ENCODE measurements around the gene TSPAN18.

The TSPAN18 gene

GRCh38 chr11:44773351-44773965, 46.7 kb downstream of the TSPAN18 start:
- H3K4me3 ChIP-seq (ENCODE audit: control insufficient read depth, low read depth, low read length), result no peak overlapping the region
- no peak for DNase-seq (ENCODE audit: low read depth)
- TF ChIP-seq CTCF (conservative IDR thresholded peaks at IDR 0.05; ENCODE audit: control insufficient read depth, insufficient read depth, low read depth, low read length), result no peak

- no peak overlapping the region for H3K4me3 ChIP-seq (ENCODE audit: control insufficient read depth, low read depth, low read length)
- no peak for TF ChIP-seq CTCF (conservative IDR thresholded peaks at IDR 0.05; ENCODE audit: control insufficient read depth, insufficient read depth, low read depth, low read length)
- no peak for DNase-seq (ENCODE audit: low read depth)
These were observed 47.3 kb downstream of the TSPAN18 start for GRCh38 chr11:44774108-44774507.

- TF ChIP-seq CTCF (conservative IDR thresholded peaks at IDR 0.05; ENCODE audit: control insufficient read depth, insufficient read depth, low read depth, low read length), result no peak
- H3K4me3 ChIP-seq (ENCODE audit: control insufficient read depth, low read depth, low read length), result no peak overlapping the region
- no peak for DNase-seq (ENCODE audit: low read depth)
These were observed 48.0 kb downstream of the TSPAN18 start for GRCh38 chr11:44774731-44775130.

GRCh38 chr11:44775366-44775984, 48.7 kb downstream of the TSPAN18 start:
- peak; percentile 71 for TF ChIP-seq CTCF (conservative IDR thresholded peaks at IDR 0.05; ENCODE audit: control insufficient read depth, insufficient read depth, low read depth, low read length)
- peak; percentile 47 for DNase-seq (ENCODE audit: low read depth)
- no peak overlapping the region for H3K4me3 ChIP-seq (ENCODE audit: control insufficient read depth, low read depth, low read length)

- DNase-seq (ENCODE audit: low read depth), result no peak
- no peak for TF ChIP-seq CTCF (conservative IDR thresholded peaks at IDR 0.05; ENCODE audit: control insufficient read depth, insufficient read depth, low read depth, low read length)
- H3K4me3 ChIP-seq (ENCODE audit: control insufficient read depth, low read depth, low read length), result no peak overlapping the region
These were observed 49.3 kb downstream of the TSPAN18 start for GRCh38 chr11:44775985-44776446.

GRCh38 chr11:44776551-44777208, 49.9 kb downstream of the TSPAN18 start:
- no peak for TF ChIP-seq CTCF (conservative IDR thresholded peaks at IDR 0.05; ENCODE audit: control insufficient read depth, insufficient read depth, low read depth, low read length)
- H3K4me3 ChIP-seq (ENCODE audit: control insufficient read depth, low read depth, low read length), result no peak overlapping the region
- DNase-seq (ENCODE audit: low read depth), result no peak

All from fibroblast of mammary gland (primary cell).